ENCODE results near the gene NR4A3. TPM values are rescaled to one million over a fixed set of nuclear protein-coding genes. Genes with fewer than 3 reads are reported as not detected.
"Not testable (repeated sequence)": the region's sequence is repeated elsewhere in the genome, so short reads cannot be mapped to it uniquely, and the experiment has no call there.

The NR4A3 gene
- total RNA-seq, 2 donors from 2014 or later: 37.4 to 49.8 TPM

DNA sequence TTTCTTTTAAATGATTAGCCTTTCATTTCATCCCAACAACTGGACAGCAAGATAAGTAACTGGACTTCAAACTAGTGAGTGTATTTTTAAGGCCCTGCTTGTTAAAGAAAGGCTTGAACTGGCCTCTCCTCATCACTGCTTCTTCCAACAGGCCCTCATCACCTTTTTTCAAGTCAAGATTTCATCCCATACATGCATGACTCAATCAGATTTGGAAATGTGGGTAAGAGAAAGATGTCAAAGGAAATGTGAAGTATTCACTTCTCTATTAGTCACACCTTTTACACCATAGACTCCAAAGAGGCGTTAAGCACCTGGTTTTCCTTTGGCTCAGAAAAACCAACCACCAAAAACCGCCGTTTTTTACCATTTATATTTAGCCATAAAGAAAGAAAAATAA lies 4.9 kb downstream of the NR4A3 start:
- intact Hi-C loops (cut with DNase I): loop anchor here in 1 of 2 donors (10.0 kb wide), 1 partner anchor 1652 kb away; no protein-coding TSS in a partner anchor

DNA sequence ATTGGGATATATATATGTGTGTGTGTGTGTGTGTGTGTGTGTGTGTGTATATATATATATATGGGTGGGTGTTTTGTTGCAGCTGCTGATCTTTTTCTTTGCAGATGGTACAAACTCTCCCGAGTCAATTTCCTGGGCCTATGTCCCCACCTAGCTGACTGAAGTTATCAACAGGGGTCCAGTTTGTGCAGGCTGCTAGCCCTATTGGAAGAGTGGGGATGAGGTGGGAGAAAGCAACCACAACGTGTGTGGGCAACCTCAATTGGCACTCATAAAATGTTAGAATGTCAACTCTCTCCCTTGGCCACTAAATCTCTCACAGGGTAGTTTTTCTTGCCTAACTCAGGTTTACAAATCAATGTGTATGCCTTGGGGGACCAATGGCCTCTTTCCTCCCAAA lies 5.6 kb downstream of the NR4A3 start:
- intact Hi-C loops (cut with DNase I): loop anchor here in 1 of 2 donors (10.0 kb wide), 1 partner anchor 1652 kb away; no protein-coding TSS in a partner anchor
- DNase-seq (ENCODE audit: low spot score): no peak

More for the DNA sequence above, 4.9 kb downstream of the NR4A3 start:
- no peak for DNase-seq (ENCODE audit: low spot score)

DNA sequence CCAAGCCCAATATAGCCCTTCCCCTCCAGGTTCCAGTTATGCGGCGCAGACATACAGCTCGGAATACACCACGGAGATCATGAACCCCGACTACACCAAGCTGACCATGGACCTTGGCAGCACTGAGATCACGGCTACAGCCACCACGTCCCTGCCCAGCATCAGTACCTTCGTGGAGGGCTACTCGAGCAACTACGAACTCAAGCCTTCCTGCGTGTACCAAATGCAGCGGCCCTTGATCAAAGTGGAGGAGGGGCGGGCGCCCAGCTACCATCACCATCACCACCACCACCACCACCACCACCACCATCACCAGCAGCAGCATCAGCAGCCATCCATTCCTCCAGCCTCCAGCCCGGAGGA lies 6.3 kb downstream of the NR4A3 start:
- intact Hi-C loops (cut with DNase I): loop anchor here in 1 of 2 donors (10.0 kb wide), 1 partner anchor 1653 kb away; no protein-coding TSS in a partner anchor
- DNase-seq (ENCODE audit: low spot score): no peak

DNA sequence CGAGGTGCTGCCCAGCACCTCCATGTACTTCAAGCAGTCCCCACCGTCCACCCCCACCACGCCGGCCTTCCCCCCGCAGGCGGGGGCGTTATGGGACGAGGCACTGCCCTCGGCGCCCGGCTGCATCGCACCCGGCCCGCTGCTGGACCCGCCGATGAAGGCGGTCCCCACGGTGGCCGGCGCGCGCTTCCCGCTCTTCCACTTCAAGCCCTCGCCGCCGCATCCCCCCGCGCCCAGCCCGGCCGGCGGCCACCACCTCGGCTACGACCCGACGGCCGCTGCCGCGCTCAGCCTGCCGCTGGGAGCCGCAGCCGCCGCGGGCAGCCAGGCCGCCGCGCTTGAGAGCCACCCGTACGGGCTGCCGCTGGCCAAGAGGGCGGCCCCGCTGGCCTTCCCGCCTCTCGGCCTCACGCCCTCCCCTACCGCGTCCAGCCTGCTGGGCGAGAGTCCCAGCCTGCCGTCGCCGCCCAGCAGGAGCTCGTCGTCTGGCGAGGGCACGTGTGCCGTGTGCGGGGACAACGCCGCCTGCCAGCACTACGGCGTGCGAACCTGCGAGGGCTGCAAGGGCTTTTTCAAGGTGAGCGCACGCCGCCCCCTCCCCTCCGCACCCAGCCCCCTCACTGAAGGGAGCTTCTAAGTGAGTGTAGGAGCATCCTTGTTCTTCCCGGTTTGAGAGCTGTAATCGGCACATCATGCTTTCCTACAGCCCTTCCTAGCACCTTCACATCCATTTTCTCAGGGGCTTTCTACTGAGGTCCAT lies 6.9 kb downstream of the NR4A3 start:
- DNase-seq (ENCODE audit: low spot score): no peak
- intact Hi-C loops (cut with DNase I): loop anchor here in 1 of 2 donors (10.0 kb wide), 1 partner anchor 1654 kb away; no protein-coding TSS in a partner anchor

DNA sequence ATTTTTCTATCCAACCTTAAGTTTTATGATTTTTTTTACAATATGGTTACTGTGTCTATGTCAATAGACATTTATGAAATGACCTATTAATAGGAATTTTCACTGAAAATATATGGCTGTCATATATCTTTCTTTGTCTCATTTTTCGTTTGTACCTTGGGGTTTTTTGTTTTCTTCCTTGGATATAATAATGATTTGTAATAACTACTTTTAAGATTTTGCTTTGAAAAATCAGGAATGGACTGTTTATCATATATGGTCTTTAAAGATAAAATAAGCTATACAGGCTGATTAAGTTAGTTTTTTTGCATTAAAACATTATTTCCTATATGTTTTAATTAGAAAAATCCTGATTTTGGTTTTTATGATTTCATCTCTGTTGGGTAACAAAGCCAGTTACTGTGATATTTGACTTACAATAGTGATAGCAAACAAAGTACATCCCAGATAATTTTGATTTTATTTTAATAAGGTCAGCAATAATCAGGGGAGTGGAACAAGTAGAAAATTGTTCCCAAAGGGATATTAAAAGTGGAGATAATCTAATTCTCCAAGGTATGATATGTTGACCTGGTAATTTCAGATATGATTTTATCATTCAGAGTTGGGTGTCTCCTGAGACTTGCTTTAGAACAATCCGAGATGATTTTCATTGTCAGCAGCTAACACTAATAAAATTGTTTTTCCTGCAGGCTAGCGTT lies 10.3 kb downstream of the NR4A3 start:
- no peak for DNase-seq (ENCODE audit: low spot score)

DNA sequence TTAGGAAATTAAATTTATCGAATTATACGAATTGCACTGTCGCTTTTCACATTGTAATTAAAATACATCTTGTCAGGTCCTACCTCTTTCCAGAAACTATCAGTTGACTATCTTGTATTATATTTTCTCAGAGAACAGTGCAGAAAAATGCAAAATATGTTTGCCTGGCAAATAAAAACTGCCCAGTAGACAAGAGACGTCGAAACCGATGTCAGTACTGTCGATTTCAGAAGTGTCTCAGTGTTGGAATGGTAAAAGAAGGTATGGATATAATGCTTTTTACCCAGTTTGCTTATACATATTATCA lies 10.8 kb downstream of the NR4A3 start:
- intact Hi-C loops (cut with DNase I): no loop called here
- DNase-seq (ENCODE audit: low spot score): no peak

More for the DNA sequence above, 10.3 kb downstream of the NR4A3 start:
- intact Hi-C loops (cut with DNase I): no loop called here

DNA sequence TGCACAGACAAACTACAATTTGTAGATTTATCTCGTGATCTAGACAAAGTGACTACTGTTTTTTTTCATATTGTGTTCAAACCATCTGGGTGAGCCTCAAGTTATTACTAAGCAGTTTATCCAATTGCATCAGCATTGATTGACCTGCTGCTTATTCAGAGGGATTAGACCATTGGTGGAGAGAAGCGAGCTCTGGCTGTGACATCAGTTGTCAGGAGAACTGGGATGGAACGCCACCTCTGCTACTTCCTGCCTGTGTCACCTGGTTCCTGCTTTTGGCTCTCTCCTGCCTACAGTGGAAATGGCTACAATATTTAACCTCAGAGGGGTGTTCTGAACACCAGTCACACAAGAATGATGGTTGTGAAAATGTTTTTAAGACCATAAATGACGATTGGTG lies 12.1 kb downstream of the NR4A3 start:
- DNase-seq (ENCODE audit: low spot score): no peak
- intact Hi-C loops (cut with DNase I): no loop called here

DNA sequence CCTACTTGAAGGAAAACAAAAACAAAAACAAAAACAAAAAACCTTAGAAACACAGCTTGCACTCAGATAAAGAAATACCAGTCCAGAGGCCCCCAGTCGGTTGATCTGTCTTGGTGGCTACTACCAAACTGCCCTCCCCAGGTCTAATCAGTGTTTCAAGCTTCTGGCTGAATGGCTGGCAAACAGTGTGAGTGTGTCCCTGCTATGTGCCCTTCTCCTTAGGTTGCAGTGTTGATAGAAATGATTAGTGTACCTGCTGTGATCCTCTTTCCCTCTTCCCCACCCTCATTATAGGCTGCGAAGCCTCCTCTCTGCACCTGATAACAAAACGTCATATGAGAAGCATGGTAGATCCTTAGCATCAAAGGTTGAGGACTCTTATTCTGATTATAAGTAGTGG lies 12.8 kb downstream of the NR4A3 start:
- intact Hi-C loops (cut with DNase I): no loop called here
- DNase-seq (ENCODE audit: low spot score): no peak

DNA sequence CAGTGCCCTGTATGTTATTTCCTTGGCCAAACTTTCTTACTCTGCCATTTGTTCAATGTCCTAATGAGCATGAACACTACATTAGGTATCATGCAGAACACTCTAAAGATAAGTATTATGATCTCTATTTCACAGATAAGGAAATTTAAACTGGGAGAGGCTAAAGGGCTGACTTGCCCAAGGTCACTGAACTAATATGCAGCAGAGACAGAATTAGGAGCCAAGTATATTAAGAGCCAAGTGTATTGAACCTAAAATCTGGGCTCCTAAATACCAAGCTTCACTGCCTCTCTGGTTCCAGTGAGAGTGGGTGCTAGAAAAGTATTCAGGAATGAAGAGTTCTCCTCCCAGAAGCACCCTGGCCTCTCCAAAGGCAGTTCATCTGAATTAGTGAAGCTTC lies 13.5 kb downstream of the NR4A3 start:
- intact Hi-C loops (cut with DNase I): no loop called here
- no peak for DNase-seq (ENCODE audit: low spot score)

DNA sequence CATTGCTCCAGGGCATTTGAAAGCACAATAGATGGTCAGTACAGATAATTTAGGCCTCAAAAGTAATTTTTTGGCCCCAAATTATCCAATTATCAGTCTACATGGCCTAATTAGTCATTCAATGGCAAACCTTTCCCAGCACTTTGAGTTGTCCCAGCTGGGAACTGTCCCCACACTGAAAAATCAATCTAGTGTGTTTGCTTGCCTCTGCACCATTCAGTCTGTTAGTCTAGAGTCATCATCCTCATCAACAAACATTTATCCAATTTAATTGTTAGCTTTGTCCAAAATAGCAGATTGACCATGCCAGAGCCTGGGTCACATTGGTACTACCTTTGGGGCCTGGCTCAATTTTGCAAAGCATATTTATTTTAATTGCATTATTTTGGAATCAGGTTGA lies 13.9 kb downstream of the NR4A3 start:
- intact Hi-C loops (cut with DNase I): no loop called here
- no peak for DNase-seq (ENCODE audit: low spot score)

DNA sequence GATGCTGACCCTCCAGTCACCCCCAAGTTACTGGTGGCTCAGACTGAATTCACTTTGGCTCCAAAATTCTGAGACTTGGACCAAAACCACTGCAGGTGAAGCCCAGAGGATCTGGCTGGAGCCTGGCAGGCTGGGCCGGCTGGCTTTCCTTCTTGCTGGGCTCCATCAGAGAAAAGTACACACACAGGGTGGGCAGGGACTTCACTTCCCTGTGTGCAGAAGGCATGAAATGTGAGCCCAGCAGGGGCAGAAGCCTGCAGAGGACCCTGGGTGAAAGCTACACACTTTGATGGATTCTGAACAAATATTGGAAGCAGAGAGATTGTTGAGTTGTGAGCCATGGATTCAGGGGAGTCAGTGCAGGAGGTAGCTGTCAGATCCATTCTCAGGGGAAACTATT lies 18.4 kb downstream of the NR4A3 start:
- no peak for DNase-seq (ENCODE audit: low spot score)
- intact Hi-C loops (cut with DNase I): no loop called here

DNA sequence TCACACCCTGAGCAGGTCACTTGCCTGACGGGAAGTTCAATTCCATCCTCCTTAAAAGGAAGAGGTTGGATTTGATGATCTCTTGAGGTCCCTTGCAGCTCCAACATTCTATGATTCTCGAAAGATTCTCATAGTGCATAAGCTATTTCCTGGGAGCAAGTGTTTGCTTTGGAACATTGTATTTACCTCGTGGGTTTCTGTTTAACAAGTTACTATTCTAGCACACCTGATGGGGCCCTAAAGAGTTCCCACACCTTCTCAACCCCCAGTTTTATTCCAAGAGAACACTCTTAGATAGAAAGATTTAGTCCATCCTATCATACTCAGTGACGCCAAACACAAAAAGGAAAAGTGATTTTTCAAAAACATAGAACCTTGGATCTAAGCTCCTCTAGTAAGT lies 23.4 kb downstream of the NR4A3 start:
- intact Hi-C loops (cut with DNase I): no loop called here
- no peak for DNase-seq (ENCODE audit: low spot score)

DNA sequence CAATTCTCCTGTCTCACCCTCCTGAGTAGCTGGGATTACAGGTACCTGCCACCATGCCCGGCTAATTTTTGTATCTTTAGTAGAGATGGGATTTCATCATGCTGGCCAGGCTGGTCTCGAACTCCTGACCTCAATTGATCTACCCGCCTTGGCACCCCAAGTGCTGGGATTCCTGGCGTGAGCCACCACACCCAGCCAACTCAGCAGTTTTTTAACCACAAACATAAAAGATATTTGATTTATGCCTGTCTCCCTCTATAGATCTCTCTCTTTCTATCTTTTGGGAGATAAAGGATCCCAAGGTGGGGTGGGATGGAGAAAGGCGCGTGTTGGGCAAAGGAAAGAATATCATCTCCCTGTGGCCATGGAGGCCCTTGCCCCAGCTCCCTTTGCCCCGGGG lies 26.8 kb downstream of the NR4A3 start:
- no peak for DNase-seq (ENCODE audit: low spot score)
- intact Hi-C loops (cut with DNase I): no loop called here

DNA sequence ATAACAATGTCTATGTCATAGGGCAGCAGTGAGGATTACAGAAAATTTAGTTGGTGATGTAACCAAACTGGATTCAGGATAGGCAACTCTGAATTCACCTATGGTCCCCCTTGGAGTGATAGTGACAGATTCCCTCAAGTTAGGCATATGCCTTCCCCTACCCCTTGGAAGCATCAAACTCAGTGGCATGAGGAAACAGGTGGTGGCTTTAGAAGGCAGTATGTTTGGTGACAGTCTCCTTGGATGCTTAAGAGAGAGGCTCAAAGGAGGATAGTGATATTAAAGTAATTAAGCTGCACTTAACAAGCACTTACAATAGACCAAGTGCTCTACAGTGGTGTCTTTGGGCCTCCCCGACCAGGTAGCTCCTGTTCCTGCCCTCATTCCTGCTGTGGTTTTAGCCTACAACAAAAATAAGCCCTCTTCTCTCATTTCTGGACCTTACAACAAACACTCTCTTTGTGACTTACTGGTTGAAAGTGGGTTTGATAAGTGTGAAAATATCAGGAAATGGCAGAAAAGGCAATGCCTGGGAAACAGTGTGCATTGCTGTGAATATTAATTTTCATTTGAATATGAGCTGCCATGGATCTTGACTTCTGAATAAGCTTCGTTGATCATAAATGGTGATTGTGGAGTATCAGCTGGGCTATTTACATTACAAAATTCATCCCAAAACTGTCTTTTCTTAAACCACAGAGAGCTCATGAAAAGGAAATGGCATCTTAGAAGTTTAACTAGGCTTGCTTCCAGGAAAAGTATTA lies 29.2 kb downstream of the NR4A3 start:
- intact Hi-C loops (cut with DNase I): no loop called here
- DNase-seq (ENCODE audit: low spot score): no peak

DNA sequence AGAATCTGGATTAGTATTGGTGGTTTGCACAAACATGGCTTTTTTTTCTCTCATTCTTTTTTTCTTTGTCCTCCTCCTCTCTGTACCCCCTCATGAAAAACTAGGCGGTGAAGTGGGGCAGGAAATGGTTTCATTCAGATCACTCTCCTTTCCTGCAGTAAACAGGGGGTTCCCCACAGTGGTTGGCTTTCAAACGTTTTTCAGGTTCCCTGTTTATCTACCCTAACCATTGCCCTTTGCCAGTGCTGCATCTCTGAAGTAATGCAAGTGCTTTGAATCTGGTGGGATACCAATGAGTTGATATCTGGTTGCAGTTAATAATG lies 29.8 kb downstream of the NR4A3 start:
- DNase-seq (ENCODE audit: low spot score): no peak
- intact Hi-C loops (cut with DNase I): no loop called here

DNA sequence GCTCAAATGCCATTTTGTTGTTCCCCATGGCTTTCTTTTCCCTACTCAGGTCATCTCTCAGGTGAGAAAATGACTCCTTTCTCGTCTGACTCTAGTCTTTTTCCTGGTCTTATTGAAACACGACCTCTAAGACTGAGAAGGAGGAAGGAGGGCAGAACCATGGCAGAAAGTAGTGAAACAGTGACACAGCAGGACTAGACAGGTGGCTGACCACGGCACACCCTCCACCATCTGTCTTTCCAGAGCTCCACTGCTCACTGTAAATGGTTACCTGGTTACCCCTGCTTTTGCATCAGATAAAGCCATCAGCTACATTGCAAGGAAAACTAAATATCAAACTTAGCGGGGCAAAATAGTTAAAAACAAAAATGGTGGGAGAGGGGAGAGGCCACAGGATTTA lies 30.9 kb downstream of the NR4A3 start:
- DNase-seq (ENCODE audit: low spot score): no peak
- intact Hi-C loops (cut with DNase I): no loop called here

DNA sequence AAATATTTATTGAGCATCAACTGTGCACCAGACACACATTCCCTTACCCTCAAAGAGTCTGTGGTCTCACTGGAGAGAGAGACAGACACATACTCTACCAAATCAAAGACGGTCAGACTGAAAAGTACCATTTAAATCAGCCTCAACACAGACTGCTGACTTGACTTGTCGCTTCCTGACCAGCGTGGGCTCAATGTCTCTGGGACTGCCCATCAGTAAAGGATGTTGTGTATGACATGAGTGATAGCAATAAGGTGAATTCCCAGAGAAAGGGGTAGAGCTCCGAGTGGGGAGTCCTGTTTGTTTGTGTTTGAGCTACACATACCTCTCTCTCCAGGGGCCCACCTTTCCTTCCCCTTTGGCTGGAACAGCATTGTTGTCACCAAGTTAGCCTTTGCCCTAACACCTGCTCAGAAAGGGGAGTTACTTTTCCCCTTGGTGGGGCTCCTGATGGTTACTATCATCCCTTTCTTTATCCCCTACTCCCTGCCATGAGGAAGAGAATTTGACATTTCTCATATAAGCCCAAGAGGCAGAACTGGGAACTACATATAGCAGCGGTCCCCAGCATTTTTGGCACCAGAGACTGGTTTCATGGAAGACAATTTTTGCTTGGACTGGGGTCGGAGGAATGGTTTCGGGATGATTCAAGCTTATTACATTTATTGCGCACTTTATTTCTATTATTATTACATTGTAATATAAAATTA lies 33.9 kb downstream of the NR4A3 start:
- intact Hi-C loops (cut with DNase I): no loop called here
- DNase-seq (ENCODE audit: low spot score): no peak

DNA sequence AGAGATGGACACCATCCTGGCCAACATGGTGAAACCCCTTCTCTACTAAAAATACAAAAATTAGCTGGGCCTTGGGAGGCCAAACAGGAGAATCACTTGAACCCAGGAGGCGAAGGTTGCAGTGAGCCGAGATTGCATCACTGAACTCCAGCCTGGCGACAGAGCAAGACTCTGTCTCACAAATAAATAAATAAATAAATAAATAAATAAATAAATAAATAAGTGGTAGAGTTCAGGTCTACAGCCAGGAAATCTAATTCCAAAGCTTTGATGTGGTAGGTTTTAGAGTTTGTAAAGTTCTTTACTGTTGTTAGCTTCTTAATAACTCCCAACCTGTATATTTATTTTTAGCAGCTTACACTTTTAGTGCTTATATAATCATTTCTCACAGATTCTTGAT lies 35.9 kb downstream of the NR4A3 start:
- intact Hi-C loops (cut with DNase I); DNase-seq (ENCODE audit: low spot score): not testable (repeated sequence)

DNA sequence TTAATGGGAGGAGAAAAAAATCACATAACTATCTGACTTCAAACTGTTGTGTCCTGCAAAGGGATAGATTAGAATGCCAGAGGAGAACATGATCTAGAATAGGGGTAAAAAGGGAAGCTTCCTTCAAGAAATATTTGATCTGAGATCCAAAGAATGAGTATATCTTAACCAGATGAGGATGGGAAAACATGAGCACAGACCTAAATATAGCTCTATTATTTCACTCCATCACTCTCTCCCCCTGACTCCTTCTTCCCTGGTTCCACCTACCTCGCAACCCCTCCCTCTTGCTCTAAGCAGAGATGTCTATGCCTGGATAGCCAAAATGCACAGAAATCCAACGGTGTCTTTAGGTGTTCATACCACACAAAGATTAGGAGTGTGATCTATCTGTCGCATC lies 36.4 kb downstream of the NR4A3 start:
- DNase-seq (ENCODE audit: low spot score): no peak
- intact Hi-C loops (cut with DNase I): no loop called here
